Hepatocyte (in vitro differentiated cells): ENCODE data around the gene DIS3L.

Experiments
- EZH2 ChIP-seq: fragments of 200-600 bp; sonication (generic); IDR thresholded peaks from 2 replicates; pipeline ENCODE4 v1.6.1; 2016; ENCODE audit warnings: antibody characterized with exemption, mild to moderate bottlenecking, borderline replicate concordance
- EZH2phosphoT487 ChIP-seq: fragments of 200-600 bp; sonication (generic); IDR thresholded peaks from one replicate; pipeline ENCODE4 v1.6.1; 2018; ENCODE audit warnings: antibody characterized with exemption, mild to moderate bottlenecking, low read depth, moderate library complexity; ENCODE audit not compliant: unreplicated experiment, severe bottlenecking
- TF ChIP-seq, protein P1 (sequence below): fragments of 200-600 bp; sonication (generic); IDR thresholded peaks from 2 replicates; pipeline ENCODE4 v1.5.1; 2016; ENCODE audit warnings: antibody characterized with exemption, mild to moderate bottlenecking; ENCODE audit not compliant: poor library complexity

DNA sequence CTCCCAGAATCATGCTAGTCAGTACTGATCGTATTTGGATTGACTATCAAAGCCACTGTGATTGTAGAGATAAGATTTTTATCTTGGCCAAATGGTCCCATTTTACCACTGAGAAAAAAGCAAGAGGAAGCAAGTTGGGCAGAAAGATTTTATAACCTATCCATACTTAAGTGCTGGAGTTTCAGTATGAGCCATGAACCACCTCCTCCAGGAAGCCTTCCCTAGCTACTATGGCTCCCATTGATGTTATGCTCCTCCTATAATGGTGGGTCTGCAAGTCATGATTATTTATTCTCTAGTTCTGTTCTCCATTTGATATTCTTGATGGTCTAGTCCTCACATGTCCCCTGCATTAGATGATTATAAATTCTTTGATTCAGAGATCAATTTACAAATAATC lies 46.4 kb upstream of the DIS3L start:
- TF ChIP-seq, protein P1, sequence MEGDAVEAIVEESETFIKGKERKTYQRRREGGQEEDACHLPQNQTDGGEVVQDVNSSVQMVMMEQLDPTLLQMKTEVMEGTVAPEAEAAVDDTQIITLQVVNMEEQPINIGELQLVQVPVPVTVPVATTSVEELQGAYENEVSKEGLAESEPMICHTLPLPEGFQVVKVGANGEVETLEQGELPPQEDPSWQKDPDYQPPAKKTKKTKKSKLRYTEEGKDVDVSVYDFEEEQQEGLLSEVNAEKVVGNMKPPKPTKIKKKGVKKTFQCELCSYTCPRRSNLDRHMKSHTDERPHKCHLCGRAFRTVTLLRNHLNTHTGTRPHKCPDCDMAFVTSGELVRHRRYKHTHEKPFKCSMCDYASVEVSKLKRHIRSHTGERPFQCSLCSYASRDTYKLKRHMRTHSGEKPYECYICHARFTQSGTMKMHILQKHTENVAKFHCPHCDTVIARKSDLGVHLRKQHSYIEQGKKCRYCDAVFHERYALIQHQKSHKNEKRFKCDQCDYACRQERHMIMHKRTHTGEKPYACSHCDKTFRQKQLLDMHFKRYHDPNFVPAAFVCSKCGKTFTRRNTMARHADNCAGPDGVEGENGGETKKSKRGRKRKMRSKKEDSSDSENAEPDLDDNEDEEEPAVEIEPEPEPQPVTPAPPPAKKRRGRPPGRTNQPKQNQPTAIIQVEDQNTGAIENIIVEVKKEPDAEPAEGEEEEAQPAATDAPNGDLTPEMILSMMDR, result no peak
- TF ChIP-seq EZH2phosphoT487, result no peak
- no peak for TF ChIP-seq EZH2
